HL-60 (cell line): ENCODE data around the gene OR11L1.

ENCODE experiments used
- DNase-seq, 2 experiments: peaks; one replicate each; pipeline ENCODE4 v3.0.0-alpha.2; 2010 to 2020; ENCODE audit warnings: low read depth in 1 of 2, low spot score in 1 of 2
- H3K27ac ChIP-seq: fragments of 250-450 bp; sonication (Bioruptor Pico); replicated peaks from 2 replicates; pipeline ENCODE4 v1.5.1; 2020; ENCODE audit warnings: mild to moderate bottlenecking, moderate library complexity
- H3K27me3 ChIP-seq: fragments of 250-450 bp; sonication (Bioruptor Pico); 2 replicates; pipeline ENCODE4 v1.5.1; 2021; ENCODE audit warnings: mild to moderate bottlenecking, moderate library complexity; ENCODE audit not compliant: insufficient read depth, poor library complexity, severe bottlenecking
- H3K4me3 ChIP-seq: replicated peaks from 2 replicates; pipeline ENCODE4 v1.5.1; 2011; ENCODE audit warnings: mild to moderate bottlenecking, control low read depth, low read length; ENCODE audit not compliant: insufficient read depth
- CTCF ChIP-seq: IDR thresholded peaks from one replicate; pipeline ENCODE4 v1.5.1; 2011; ENCODE audit warnings: low read length, control low read depth, inconsistent platforms; ENCODE audit not compliant: insufficient read depth
- GABPA ChIP-seq: IDR thresholded peaks from 2 replicates; pipeline ENCODE4 v1.6.1; 2012; ENCODE audit warnings: low read depth
- POLR2AphosphoS5 ChIP-seq: IDR thresholded peaks from 2 replicates; pipeline ENCODE4 v1.6.1; 2012; ENCODE audit warnings: low read depth
- REST ChIP-seq: IDR thresholded peaks from 2 replicates; pipeline ENCODE4 v1.6.1; 2012; ENCODE audit warnings: low read depth; ENCODE audit not compliant: insufficient replicate concordance
- SPI1 ChIP-seq: IDR thresholded peaks from 2 replicates; pipeline ENCODE4 v1.6.1; 2012; ENCODE audit warnings: low read depth, mild to moderate bottlenecking, borderline replicate concordance

Gene OR11L1

GRCh38 chr1:247857985-247858619 lies 16.4 kb upstream of the OR11L1 start:
- Histone ChIP-seq H3K27ac (no peak overlapping the region), H3K4me3 (no peak overlapping the region), H3K27me3 (peaks cover 9% of the 10 kb centered on the region)
- no peak for DNase-seq
- TF ChIP-seq POLR2AphosphoS5 (no peak), SPI1 (no peak), CTCF (no peak), REST (no peak), GABPA (no peak)

GRCh38 chr1:247857069-247857984 lies 15.6 kb upstream of the OR11L1 start, which contains the start of gene TRIM58:
Gene TRIM58 (plus strand): TSS chr1:247857187. CDS start chr1:247857247, 60 bp downstream.
- no peak within 1 kb of the TSS for H3K27ac ChIP-seq
- TF ChIP-seq SPI1 (no peak), GABPA (no peak), POLR2AphosphoS5 (no peak), REST (no peak), CTCF (no peak)
- H3K27me3 ChIP-seq: peaks cover 9% of the 10 kb centered on the region
- H3K4me3 ChIP-seq: peak within 1 kb of the TSS; percentile 31
- DNase-seq: peak in 1 of 2 experiments; percentile 29

- DNase-seq: no peak
- Histone ChIP-seq H3K27ac (no peak overlapping the region), H3K4me3 (no peak overlapping the region), H3K27me3 (peaks cover 9% of the 10 kb centered on the region)
- TF ChIP-seq SPI1: no peak
- no peak for TF ChIP-seq GABPA
- no peak for TF ChIP-seq POLR2AphosphoS5
- TF ChIP-seq REST: no peak
- TF ChIP-seq CTCF: no peak
These were observed 14.2 kb upstream of the OR11L1 start for GRCh38 chr1:247855911-247856310.
